WERI-Rb-1 (cell line): ENCODE data around the gene XKRX.

Source experiments
- DNase-seq: peaks from one replicate; pipeline ENCODE4 v3.0.0-alpha.2; 2020
- H3K27ac ChIP-seq: fragments of 250-450 bp; sonication (Bioruptor Pico); 2 replicates; pipeline ENCODE4 v1.5.1; 2020; ENCODE audit warnings: mild to moderate bottlenecking, moderate library complexity
- H3K27me3 ChIP-seq: fragments of 250-450 bp; sonication (Bioruptor Pico); 2 replicates; pipeline ENCODE4 v1.5.1; 2021; ENCODE audit warnings: mild to moderate bottlenecking, low read depth, moderate library complexity; ENCODE audit not compliant: insufficient read depth, severe bottlenecking
- H3K36me3 ChIP-seq: fragments of 250-450 bp; sonication (Bioruptor Pico); 2 replicates; pipeline ENCODE4 v1.5.1; 2020; ENCODE audit warnings: mild to moderate bottlenecking, moderate library complexity
- H3K4me3 ChIP-seq: 2 replicates; pipeline ENCODE4 v1.5.1; 2011; ENCODE audit warnings: low read depth, mild to moderate bottlenecking, control low read depth, low read length
- H3K9me3 ChIP-seq: fragments of 250-450 bp; sonication (Bioruptor Pico); 2 replicates; pipeline ENCODE4 v1.5.1; 2021; ENCODE audit warnings: mild to moderate bottlenecking, moderate library complexity; ENCODE audit not compliant: severe bottlenecking
- CTCF ChIP-seq: IDR thresholded peaks from 2 replicates; pipeline ENCODE4 v1.5.1; 2011; ENCODE audit warnings: low read depth, mild to moderate bottlenecking, control low read depth, inconsistent platforms, low read length

Gene XKRX

GRCh38 chrX:100939333-100939732 lies 10.6 kb upstream of the XKRX start:
- H3K4me3 ChIP-seq: no peak overlapping the region
- peaks cover 3% of the 10 kb centered on the region for H3K27me3 ChIP-seq
- H3K36me3 ChIP-seq: no peaks in the 10 kb centered on the region
- TF ChIP-seq CTCF: no peak
- H3K27ac ChIP-seq: no peak overlapping the region
- no peak for DNase-seq
- no peaks in the 10 kb centered on the region for H3K9me3 ChIP-seq

GRCh38 chrX:100935767-100936166 lies 7.0 kb upstream of the XKRX start:
- no peak for TF ChIP-seq CTCF
- H3K4me3 ChIP-seq: no peak overlapping the region
- peaks cover 2% of the 10 kb centered on the region for H3K27me3 ChIP-seq
- no peaks in the 10 kb centered on the region for H3K9me3 ChIP-seq
- H3K27ac ChIP-seq: no peak overlapping the region
- DNase-seq: no peak
- H3K36me3 ChIP-seq: no peaks in the 10 kb centered on the region

GRCh38 chrX:100931925-100932285 lies 3.2 kb upstream of the XKRX start:
- no peak for TF ChIP-seq CTCF
- H3K9me3 ChIP-seq: no peaks in the 10 kb centered on the region
- peaks cover 20% of the 10 kb centered on the region for H3K27me3 ChIP-seq
- H3K4me3 ChIP-seq: no peak overlapping the region
- no peak for DNase-seq
- no peaks in the 10 kb centered on the region for H3K36me3 ChIP-seq
- H3K27ac ChIP-seq: no peak overlapping the region

- DNase-seq: no peak
- no peaks in the 10 kb centered on the region for H3K9me3 ChIP-seq
- H3K27ac ChIP-seq: no peak overlapping the region
- TF ChIP-seq CTCF: no peak
- no peak overlapping the region for H3K4me3 ChIP-seq
- H3K27me3 ChIP-seq: peaks cover 20% of the 10 kb centered on the region
- H3K36me3 ChIP-seq: no peaks in the 10 kb centered on the region
Measured at GRCh38 chrX:100931218-100931924, 2.7 kb upstream of the XKRX start.

GRCh38 chrX:100926453-100926852 lies 2.3 kb downstream of the XKRX start:
- DNase-seq: no peak
- no peak for TF ChIP-seq CTCF
- Histone ChIP-seq H3K27me3 (peaks cover 26% of the 10 kb centered on the region), H3K9me3 (no peaks in the 10 kb centered on the region), H3K27ac (no peak overlapping the region), H3K36me3 (no peaks in the 10 kb centered on the region), H3K4me3 (no peak overlapping the region)

GRCh38 chrX:100924375-100924774 lies 4.3 kb downstream of the XKRX start:
- DNase-seq: no peak
- Histone ChIP-seq H3K36me3 (no peaks in the 10 kb centered on the region), H3K27ac (no peak overlapping the region), H3K4me3 (no peak overlapping the region), H3K27me3 (peaks cover 22% of the 10 kb centered on the region), H3K9me3 (no peaks in the 10 kb centered on the region)
- TF ChIP-seq CTCF: no peak
